GM04504 (cell line): Measurements from ENCODE around the gene ANGEL2.

ENCODE experiments used
- DNase-seq: peaks from one replicate; pipeline ENCODE4 v3.0.0-alpha.2; 2012; ENCODE audit warnings: low read depth

ANGEL2 gene

DNA sequence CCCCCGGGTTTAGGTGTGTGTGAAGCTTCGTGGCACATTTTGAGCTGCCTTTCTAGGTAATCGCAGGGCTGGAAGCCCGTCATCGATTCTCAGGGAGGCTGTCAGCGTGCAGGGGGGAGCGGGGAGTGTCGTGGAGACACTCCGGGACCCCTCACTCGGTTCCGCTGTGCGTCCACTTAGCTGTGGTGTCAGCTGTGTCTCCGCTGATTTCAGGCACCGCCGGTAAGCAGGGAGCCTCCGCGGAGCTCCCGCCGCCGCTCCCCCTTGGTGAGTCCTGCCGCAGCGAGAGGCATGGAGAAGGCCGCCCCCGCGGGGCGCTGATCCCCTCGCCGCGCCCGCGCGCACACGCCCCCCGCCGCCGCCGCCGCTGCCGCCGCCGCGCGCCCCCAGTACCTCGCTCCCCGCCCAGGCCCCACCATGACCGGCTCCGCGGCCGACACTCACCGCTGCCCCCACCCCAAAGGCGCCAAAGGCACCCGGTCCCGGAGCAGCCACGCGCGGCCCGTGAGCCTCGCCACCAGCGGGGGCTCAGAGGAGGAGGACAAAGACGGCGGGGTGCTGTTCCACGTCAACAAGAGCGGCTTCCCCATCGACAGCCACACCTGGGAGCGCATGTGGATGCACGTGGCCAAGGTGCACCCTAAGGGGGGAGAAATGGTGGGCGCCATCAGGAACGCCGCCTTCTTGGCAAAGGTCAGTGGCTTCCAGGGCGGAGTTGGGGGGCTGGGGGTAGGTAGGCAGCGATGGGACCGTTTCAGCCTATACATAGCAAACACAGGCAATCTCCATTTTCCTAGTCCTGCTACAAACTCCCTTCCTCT lies 64.3 kb downstream of the ANGEL2 start:
- DNase-seq = no peak

DNA sequence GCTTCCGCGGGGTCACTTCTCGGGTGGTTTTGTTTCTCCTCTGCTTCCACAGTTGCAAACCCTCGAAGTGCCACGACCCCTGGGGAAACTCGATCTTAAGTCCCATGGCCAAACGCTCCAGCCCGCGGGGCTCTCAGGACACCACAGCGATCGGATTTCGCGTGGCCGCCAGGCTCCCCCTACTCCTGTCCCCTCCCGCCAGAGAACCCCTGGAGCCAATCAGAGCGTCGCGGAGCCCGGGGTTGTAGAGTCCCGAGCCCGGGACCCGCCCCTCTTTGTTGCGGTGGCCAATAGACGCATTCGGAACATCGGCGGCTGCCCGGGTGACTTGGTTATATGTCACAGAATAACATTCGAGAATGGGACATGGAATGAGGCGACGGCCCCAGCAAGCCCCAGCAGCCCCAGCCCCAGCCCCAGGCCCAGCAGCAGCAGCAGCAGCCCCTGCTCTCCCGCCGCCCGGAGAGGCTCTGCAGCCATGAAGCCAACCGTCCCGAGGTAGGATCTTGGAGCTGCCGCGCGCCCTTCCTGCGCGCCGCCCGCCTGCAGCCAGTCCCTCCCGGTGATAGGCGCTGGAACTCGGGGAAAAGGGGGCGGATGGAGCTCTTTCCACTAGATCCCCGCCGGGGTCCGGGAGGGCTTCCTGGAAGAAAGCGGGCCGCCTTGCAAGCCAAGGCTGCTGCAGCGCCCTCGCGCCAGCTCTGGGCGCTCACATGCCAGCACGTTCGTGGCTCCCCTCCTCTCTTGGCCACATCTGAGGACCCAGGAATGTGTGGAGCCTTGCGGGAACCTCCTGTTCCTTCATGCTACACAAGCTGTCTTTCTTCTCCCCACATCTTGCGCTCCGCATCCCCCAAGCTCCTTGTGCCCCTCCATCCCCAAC lies 65.2 kb downstream of the ANGEL2 start, which contains the start of gene VASH2:
TSS of gene VASH2 (plus strand) at position 299 of the 883 bp plus-strand sequence. CDS start 1,002 bp downstream, outside the sequence.
- DNase-seq = peak; percentile 30

DNA sequence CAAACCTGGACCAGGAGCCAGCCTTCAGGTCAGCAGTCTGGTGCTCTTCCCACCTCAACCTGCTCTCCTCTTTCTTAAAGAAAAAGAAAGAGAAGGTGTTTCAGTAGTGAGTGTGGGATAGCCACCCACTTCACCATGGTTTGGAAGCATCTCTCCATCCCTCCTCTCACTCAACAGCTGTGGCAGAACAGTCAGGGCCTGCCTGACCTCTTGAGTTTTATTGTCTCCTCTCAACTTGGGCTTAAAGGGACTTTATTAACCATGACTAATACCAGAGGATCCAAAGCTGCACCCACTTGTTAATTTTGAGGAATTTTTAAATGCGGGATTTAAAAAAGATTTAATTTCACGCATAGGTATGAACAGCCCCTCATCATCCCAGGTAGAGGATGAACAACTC lies 65.9 kb downstream of the ANGEL2 start:
- DNase-seq = no peak

DNA sequence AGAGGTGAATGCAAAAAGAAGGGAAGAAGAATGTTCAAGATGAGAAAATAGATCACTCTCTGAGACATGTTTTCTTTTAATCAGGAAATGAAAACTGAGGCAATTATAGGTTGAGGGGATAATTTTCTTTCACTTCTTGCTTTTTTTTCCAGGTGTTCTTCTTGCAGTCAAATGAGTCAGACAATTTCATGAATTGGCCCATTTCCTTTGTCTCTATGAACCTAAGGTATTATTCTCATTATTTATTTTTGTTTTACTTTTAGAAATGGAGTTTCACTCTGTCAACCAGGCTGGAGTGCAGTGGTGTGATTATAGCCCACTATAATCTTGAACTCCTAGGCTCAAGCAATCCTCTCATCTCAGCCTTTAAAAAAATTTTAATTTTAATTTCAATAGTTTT lies 68.8 kb downstream of the ANGEL2 start:
- no peak for DNase-seq

DNA sequence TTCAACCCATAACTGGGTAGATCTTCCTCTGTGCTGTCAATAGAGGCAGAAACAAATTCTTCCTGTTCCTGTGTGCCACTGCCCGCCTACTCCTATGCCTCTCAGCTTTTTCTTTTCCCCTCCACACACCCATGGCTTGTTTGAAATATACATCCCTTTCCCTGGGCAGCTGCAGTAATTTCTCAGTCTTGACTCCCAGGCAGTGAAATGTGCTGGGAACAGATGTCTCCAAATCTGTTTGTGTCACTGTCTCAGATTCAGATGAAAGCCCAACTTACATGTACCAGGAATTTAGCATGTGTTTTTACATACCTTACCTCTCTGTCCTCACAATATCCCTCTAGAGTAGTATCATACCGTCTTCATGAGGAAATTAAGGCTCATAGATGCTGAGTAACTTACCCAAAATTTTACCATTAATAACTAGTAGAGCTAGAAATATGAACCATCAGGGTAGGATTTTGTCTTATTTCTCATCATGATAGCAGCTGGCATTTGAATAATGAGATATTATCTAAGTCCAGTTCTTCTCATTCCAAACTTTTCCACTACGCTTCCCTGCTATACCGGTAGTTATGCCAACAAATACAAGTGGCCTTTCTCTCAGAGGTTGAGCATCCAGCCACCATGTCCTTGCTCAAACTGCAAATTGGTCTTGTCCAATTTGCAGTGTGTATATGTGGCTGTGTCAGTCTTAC lies 70.1 kb downstream of the ANGEL2 start:
- DNase-seq = no peak

DNA sequence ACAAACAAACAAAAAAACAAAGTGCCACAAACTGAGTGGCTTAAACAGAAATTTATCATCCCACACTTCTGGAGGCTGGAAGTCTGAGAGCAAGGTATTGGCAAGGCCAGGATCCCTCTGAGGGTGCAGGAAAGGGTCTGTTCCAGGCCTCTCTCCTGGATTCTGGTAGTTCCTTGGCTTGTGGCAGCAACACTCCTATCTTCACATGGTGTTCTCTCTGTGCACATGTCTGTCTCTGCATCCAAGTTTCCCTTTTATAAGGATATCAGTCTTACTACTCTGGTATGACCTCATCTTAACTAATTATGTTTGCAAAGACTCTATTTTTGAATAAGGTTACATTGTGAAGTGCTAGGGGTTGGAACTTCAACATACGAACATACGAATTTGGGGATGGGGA lies 70.6 kb downstream of the ANGEL2 start:
- no peak for DNase-seq

DNA sequence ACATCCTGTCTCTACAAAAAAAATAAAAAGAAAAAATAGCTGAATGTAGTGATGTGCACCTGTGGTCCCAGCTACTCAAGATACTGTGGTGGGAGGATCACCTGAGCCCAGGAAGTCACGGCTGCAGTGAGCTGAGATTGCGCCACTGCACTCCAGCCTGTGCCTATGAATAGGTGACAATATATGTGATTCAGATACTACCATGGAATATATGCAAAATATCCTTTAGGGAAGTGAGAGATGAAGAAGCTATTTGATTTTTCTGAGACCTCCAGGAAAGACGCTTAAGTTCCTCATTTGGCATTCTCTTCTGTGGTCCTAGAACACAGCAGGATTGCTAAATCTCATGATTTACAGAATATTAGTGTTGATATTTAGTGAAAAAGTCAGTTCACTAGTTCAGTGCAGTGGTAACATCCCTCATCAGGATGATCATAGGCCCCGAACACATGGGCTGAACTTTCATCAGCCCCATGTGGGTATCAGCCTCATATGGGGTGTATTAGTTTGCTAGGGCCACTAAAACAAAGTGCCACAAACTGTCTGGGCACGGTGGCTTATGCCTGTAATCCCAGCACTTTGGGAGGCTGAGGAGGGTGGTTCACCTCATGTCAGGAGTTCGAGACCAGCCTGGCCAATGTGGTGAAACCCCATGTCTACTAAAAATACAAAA lies 71.3 kb downstream of the ANGEL2 start:
- DNase-seq = no peak

DNA sequence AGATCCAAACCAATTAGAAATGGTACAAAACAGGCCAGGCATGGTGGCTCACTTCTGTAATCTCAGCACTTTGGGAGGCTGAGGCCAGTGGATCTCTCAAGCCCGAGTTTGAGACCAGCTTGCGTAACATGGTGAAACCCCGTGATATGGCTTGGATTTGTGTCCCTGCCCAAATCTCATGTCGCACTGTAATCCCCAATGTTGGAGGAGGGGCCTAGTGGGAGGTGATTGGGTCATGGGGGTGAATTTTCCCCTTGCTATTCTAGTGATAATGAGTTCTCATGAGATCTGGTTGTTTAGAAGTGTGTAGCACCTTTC lies 72.3 kb downstream of the ANGEL2 start:
- DNase-seq = no peak

DNA sequence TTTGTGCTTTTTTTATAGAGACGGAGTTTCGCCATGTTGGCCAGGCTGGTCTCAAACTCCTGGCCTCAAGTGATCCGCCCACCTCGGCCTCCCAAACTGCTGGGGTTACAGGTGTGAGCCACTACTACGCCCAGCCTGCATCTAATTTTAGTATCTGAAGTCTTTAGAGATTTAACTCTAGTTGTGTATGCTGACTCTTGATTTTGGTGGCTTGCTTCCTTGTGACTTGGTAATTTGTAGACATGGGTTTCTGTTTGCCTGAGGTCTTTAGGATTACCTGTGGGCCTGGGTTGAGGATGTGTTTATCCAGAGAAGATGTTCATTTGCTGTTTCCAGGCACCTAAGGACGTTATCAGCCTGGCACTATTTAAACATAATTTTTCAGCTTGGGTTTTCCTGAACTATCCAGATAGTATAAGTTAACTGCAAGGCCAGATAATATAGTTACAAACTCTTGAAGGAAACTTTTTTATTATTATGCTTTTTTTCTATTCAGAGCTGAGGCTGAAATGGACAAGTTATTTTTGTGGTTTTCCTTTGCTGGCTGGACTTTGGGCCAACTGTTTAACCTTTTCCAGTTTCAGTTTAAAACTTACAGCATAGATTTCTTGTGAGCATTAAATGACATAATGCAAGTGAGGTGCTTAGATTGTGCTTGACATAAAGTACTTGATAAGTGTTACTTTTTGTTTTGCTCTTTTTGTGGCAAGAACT lies 72.8 kb downstream of the ANGEL2 start:
- DNase-seq = no peak
